Neuronal stem cell (in vitro differentiated cells): ENCODE data around the gene BCL2.

Source experiments
- DNase-seq: peaks from one replicate; pipeline ENCODE4 v3.0.0-alpha.2; 2013; ENCODE audit warnings: low spot score
- H2AFZ ChIP-seq: one replicate; pipeline ENCODE4 v1.6.1; 2013; ENCODE audit warnings: mild to moderate bottlenecking, low read length, inconsistent platforms
- H2AK5ac ChIP-seq: 2 replicates; pipeline ENCODE4 v1.6.1; 2013; ENCODE audit warnings: low read depth, mild to moderate bottlenecking, inconsistent platforms, low read length, moderate library complexity, mixed read lengths
- H2BK120ac ChIP-seq: 2 replicates; pipeline ENCODE4 v1.6.1; 2013; ENCODE audit warnings: low read depth, mild to moderate bottlenecking, inconsistent platforms, low read length, moderate library complexity, mixed read lengths
- H2BK12ac ChIP-seq: one replicate; pipeline ENCODE4 v1.6.1; 2013; ENCODE audit warnings: low read length, inconsistent platforms
- H2BK15ac ChIP-seq: 2 replicates; pipeline ENCODE4 v1.6.1; 2013; ENCODE audit warnings: mild to moderate bottlenecking, low read length, inconsistent platforms, mixed read lengths
- H2BK5ac ChIP-seq: one replicate; pipeline ENCODE4 v1.6.1; 2013; ENCODE audit warnings: inconsistent platforms, mild to moderate bottlenecking, low read length, moderate library complexity
- H3K14ac ChIP-seq: one replicate; pipeline ENCODE4 v1.6.1; 2013; ENCODE audit warnings: low read length, inconsistent platforms
- H3K18ac ChIP-seq: 2 replicates; pipeline ENCODE4 v1.6.1; 2013; ENCODE audit warnings: low read length, inconsistent platforms
- H3K23ac ChIP-seq: 2 replicates; pipeline ENCODE4 v1.6.1; 2013; ENCODE audit warnings: low read depth, mild to moderate bottlenecking, mixed read lengths, low read length, inconsistent platforms; ENCODE audit not compliant: poor library complexity
- H3K27ac ChIP-seq: replicated peaks from 3 replicates; pipeline ENCODE4 v1.5.1; 2013; ENCODE audit warnings: low read length, inconsistent platforms
- H3K27me3 ChIP-seq, 3 experiments: 2 replicates each; pipeline ENCODE4 v1.6.1; 2013; ENCODE audit warnings: low read length in 3 of 3, mild to moderate bottlenecking in 2 of 3, inconsistent platforms in 1 of 3, low read depth in 1 of 3, mixed read lengths in 1 of 3, moderate library complexity in 1 of 3; ENCODE audit not compliant: control insufficient read depth in 3 of 3, insufficient read depth in 3 of 3
- H3K36me3 ChIP-seq, 2 donors: replicated peaks in 1 of 2; 2 replicates each; pipeline ENCODE4 v1.6.1; 2013; ENCODE audit warnings: low read length in 2 of 2; ENCODE audit not compliant: control insufficient read depth in 2 of 2, insufficient read depth in 2 of 2
- H3K4ac ChIP-seq: 2 replicates; pipeline ENCODE4 v1.6.1; 2013; ENCODE audit warnings: inconsistent platforms, mild to moderate bottlenecking, low read length, moderate library complexity
- H3K4me1 ChIP-seq, 2 donors: 1 replicate in 1 of 2; 2 replicates in 1 of 2; pipeline ENCODE4 v1.6.1; 2013; ENCODE audit warnings: low read length in 2 of 2, low read depth in 1 of 2; ENCODE audit not compliant: control insufficient read depth in 2 of 2, insufficient read depth in 1 of 2
- H3K4me2 ChIP-seq: one replicate; pipeline ENCODE4 v1.6.1; 2013; ENCODE audit warnings: mild to moderate bottlenecking, low read length, inconsistent platforms; ENCODE audit not compliant: insufficient read depth, poor library complexity, severe bottlenecking
- H3K4me3 ChIP-seq, 2 donors: 2 replicates each; pipeline ENCODE4 v1.5.1; 2013; ENCODE audit warnings: low read length in 2 of 2, mild to moderate bottlenecking in 2 of 2, inconsistent platforms in 1 of 2, moderate library complexity in 1 of 2
- H3K79me1 ChIP-seq: one replicate; pipeline ENCODE4 v1.6.1; 2013; ENCODE audit warnings: low read depth, mild to moderate bottlenecking, inconsistent platforms, low read length, moderate library complexity
- H3K9ac ChIP-seq: one replicate; pipeline ENCODE4 v1.6.1; 2013; ENCODE audit warnings: mild to moderate bottlenecking, low read depth, low read length, inconsistent platforms; ENCODE audit not compliant: poor library complexity
- H3K9me3 ChIP-seq, 2 donors: replicated peaks in 1 of 2; 2 replicates each; pipeline versions ENCODE3 to v1.6.1; 2013; ENCODE audit warnings: low read length in 2 of 2, mild to moderate bottlenecking in 2 of 2, inconsistent platforms in 1 of 2, low read depth in 1 of 2, mixed read lengths in 1 of 2, moderate library complexity in 1 of 2; ENCODE audit not compliant: control insufficient read depth in 2 of 2, insufficient read depth in 1 of 2
- H4K8ac ChIP-seq: one replicate; pipeline ENCODE4 v1.6.1; 2013; ENCODE audit warnings: low read depth, mild to moderate bottlenecking, inconsistent platforms, low read length, moderate library complexity
- H4K91ac ChIP-seq: one replicate; pipeline ENCODE4 v1.6.1; 2013; ENCODE audit warnings: low read length, low read depth, mild to moderate bottlenecking, inconsistent platforms; ENCODE audit not compliant: poor library complexity
- WGBS, 2 donors: extraction: QIAGEN DNeasy Blood & Tissue Kit; methylation state at CpG; one replicate each; pipeline ENCODE4 v1.1.7; 2013; ENCODE audit warnings: missing lambda C conversion rate in 2 of 2, mixed read lengths in 1 of 2; ENCODE audit not compliant: insufficient read length in 2 of 2, insufficient replicate concordance in 1 of 2; ENCODE audit errors: extremely low coverage in 2 of 2; 5-methylcytosine and 5-hydroxymethylcytosine counted together

The BCL2 gene

DNA sequence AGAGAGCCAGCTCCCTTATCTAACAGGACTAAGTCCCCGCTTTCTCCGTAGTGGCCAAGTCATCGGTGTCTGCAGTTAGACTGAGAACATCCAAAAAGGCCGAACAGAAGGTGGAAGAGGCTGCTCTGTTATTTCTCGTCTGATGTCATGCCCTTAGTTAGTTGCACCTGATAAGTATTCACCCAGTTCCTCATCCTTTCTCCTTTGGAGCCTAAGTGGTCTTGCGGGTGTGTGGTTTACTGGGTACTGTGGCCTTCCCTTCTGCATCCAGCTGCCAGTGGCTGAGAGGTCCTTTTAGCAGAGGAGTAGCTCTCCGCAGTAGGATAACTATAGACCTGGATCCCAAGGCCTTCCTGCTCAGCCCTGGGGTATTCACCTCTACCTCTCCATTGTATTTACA is 211.6 kb downstream of the BCL2 start:
- no peak overlapping the region for H4K91ac ChIP-seq
- H3K27ac ChIP-seq = no peak overlapping the region
- H3K18ac ChIP-seq = no peak overlapping the region
- no peak overlapping the region for H2BK12ac ChIP-seq
- no peak for DNase-seq
- no peaks in the 10 kb centered on the region for H3K36me3 ChIP-seq
- H2BK5ac ChIP-seq = no peak overlapping the region
- no peak overlapping the region for H2AFZ ChIP-seq
- no peak overlapping the region for H3K14ac ChIP-seq
- no peak overlapping the region for H2BK120ac ChIP-seq
- no peak overlapping the region for H4K8ac ChIP-seq
- peaks cover 0 to 1% (median 0%) of the 10 kb centered on the region in 3 experiments for H3K27me3 ChIP-seq
- H3K4me2 ChIP-seq = no peak overlapping the region
- no peak overlapping the region for H3K23ac ChIP-seq
- H3K4ac ChIP-seq = no peak overlapping the region
- WGBS, 2 donors = no CpG with 5 or more reads among the region's 7 CpGs
- no peak overlapping the region for H2BK15ac ChIP-seq
- peaks cover 2 to 12% of the 10 kb centered on the region in 2 donors for H3K4me1 ChIP-seq
- H3K4me3 ChIP-seq = no peak overlapping the region
- H2AK5ac ChIP-seq = no peak overlapping the region
- H3K79me1 ChIP-seq = no peaks in the 10 kb centered on the region
- no peak overlapping the region for H3K9ac ChIP-seq
- no peaks in the 10 kb centered on the region for H3K9me3 ChIP-seq

- Histone ChIP-seq H3K27me3 (peaks cover 0 to 1% (median 0%) of the 10 kb centered on the region in 3 experiments), H3K4me1 (peaks cover 2 to 12% of the 10 kb centered on the region in 2 donors), H3K9ac (no peak overlapping the region), H4K8ac (no peak overlapping the region), H3K36me3 (no peaks in the 10 kb centered on the region), H2AFZ (no peak overlapping the region), H2BK15ac (no peak overlapping the region), H3K79me1 (no peaks in the 10 kb centered on the region), H3K4me3 (no peak overlapping the region), H3K18ac (no peak overlapping the region), H2BK5ac (no peak overlapping the region), H4K91ac (no peak overlapping the region), H3K9me3 (no peaks in the 10 kb centered on the region), H3K23ac (no peak overlapping the region), H2BK120ac (no peak overlapping the region), H2AK5ac (no peak overlapping the region), H3K27ac (no peak overlapping the region), H3K4ac (no peak overlapping the region), H3K14ac (no peak overlapping the region), H3K4me2 (no peak overlapping the region), H2BK12ac (no peak overlapping the region)
- WGBS, 2 donors = no CpG with 5 or more reads among the region's 6 CpGs
- DNase-seq = no peak
Observed at GRCh38 chr18:63107171-63107845, 212.3 kb downstream of the BCL2 start.

GRCh38 chr18:63106727-63107126 is 212.8 kb downstream of the BCL2 start:
- Histone ChIP-seq H3K36me3 (no peaks in the 10 kb centered on the region), H2BK5ac (no peak overlapping the region), H3K9ac (no peak overlapping the region), H3K18ac (no peak overlapping the region), H3K4me1 (peaks cover 2 to 13% of the 10 kb centered on the region in 2 donors), H3K9me3 (no peaks in the 10 kb centered on the region), H3K79me1 (no peaks in the 10 kb centered on the region), H4K91ac (no peak overlapping the region), H3K4me2 (no peak overlapping the region), H3K14ac (no peak overlapping the region), H3K4ac (no peak overlapping the region), H2AFZ (no peak overlapping the region), H3K27ac (no peak overlapping the region), H3K27me3 (peaks cover 0 to 1% (median 0%) of the 10 kb centered on the region in 3 experiments), H2AK5ac (no peak overlapping the region), H4K8ac (no peak overlapping the region), H2BK12ac (no peak overlapping the region), H2BK120ac (no peak overlapping the region), H3K23ac (no peak overlapping the region), H2BK15ac (no peak overlapping the region), H3K4me3 (no peak overlapping the region)
- WGBS, 2 donors = no CpG with 5 or more reads among the region's 3 CpGs
- no peak for DNase-seq

DNA sequence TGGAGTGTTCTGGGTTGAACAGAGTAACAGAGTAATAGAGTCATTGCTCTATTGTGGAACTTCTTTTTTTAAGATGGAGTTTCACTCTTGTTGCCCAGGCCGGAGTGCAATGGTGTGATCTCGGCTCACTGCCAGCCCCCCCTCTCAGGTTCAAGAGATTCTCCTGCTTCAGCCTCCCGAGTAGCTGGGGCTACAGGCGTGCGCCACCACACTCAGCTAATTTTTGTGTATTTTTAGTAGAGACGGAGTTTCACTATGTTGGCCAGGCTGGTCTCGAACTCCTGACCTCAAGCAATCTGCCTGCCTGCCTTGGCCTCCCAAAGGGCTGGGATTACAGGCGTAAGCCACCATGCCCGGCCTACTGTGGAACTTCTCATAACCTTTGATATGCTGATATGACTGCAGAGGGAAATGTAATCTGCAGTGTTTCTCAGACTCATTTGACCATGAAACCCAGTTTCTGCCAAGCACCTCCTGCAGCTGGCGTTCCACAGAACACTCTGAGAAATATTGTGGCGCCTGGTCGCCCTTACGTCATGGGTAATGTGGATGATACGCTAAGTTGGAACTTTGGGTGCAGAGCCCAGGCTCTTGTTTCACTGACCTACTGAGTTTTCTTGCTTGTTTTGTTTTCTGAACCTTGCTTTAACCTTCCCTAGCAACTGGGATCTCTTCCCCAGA is 213.8 kb downstream of the BCL2 start:
- Histone ChIP-seq H3K4me3 (no peak overlapping the region), H3K14ac (no peak overlapping the region), H3K23ac (no peak overlapping the region), H2BK12ac (no peak overlapping the region), H3K4ac (no peak overlapping the region), H2BK5ac (no peak overlapping the region), H2AFZ (no peak overlapping the region), H3K79me1 (no peaks in the 10 kb centered on the region), H3K9ac (no peak overlapping the region), H4K91ac (no peak overlapping the region), H2BK120ac (no peak overlapping the region), H3K4me1 (peaks cover 2 to 17% of the 10 kb centered on the region in 2 donors), H3K4me2 (no peak overlapping the region), H2AK5ac (no peak overlapping the region), H3K27me3 (peaks cover 0 to 1% (median 0%) of the 10 kb centered on the region in 3 experiments), H2BK15ac (no peak overlapping the region), H3K27ac (no peak overlapping the region), H3K9me3 (no peaks in the 10 kb centered on the region), H3K18ac (no peak overlapping the region), H3K36me3 (no peaks in the 10 kb centered on the region), H4K8ac (no peak overlapping the region)
- no CpG with 5 or more reads among the region's 14 CpGs for WGBS, 2 donors
- no peak for DNase-seq
